SU-DHL-6 (cell line): Measurements from ENCODE around the gene GSN.

Source experiments
- H2AFZ ChIP-seq: fragments of 200-600 bp; sonication (generic); 2 replicates; pipeline ENCODE4 v1.6.1; 2014; ENCODE audit warnings: low read depth, mild to moderate bottlenecking, moderate library complexity, mixed read lengths, antibody characterized with exemption, low read length; ENCODE audit not compliant: severe bottlenecking
- H3F3A ChIP-seq: fragments of 200-600 bp; shearing (Covaris generic); 2 replicates; pipeline ENCODE4 v1.6.0; 2016; ENCODE audit warnings: antibody characterized with exemption, mild to moderate bottlenecking; ENCODE audit not compliant: insufficient read depth
- H3K27ac ChIP-seq: fragments of 200-600 bp; sonication (generic); 2 replicates; pipeline ENCODE4 v1.5.1; 2016; ENCODE audit warnings: low read depth, mild to moderate bottlenecking, low read length, moderate library complexity, mixed read lengths
- H3K27me3 ChIP-seq: fragments of 200-600 bp; sonication (generic), shearing (Covaris generic); 2 replicates; pipeline ENCODE4 v1.6.0; 2014; ENCODE audit warnings: mild to moderate bottlenecking, low read length
- H3K36me3 ChIP-seq: fragments of 200-600 bp; sonication (generic); 2 replicates; pipeline ENCODE4 v1.6.1; 2014; ENCODE audit warnings: mild to moderate bottlenecking, low read length, mixed read lengths
- H3K4me2 ChIP-seq: fragments of 300-600, 200-600 bp; shearing (Covaris generic), sonication (generic); 2 replicates; pipeline ENCODE4 v1.6.0; 2014; ENCODE audit warnings: low read length, low read depth, mild to moderate bottlenecking; ENCODE audit not compliant: poor library complexity, severe bottlenecking
- H3K4me3 ChIP-seq: fragments of 200-600 bp; sonication (generic); 2 replicates; pipeline ENCODE4 v1.5.1; 2014; ENCODE audit warnings: antibody characterized with exemption, low read length, mild to moderate bottlenecking, mixed read lengths; ENCODE audit not compliant: insufficient read depth, poor library complexity, severe bottlenecking
- H3K79me2 ChIP-seq: fragments of 200-600 bp; sonication (generic); 2 replicates; pipeline ENCODE4 v1.6.1; 2014; ENCODE audit warnings: mild to moderate bottlenecking, low read length, moderate library complexity; ENCODE audit not compliant: insufficient read depth
- H3K9ac ChIP-seq: fragments of 200-600 bp; sonication (generic); 2 replicates; pipeline ENCODE4 v1.7.0; 2014; ENCODE audit warnings: mild to moderate bottlenecking, low read length
- H3K9me2 ChIP-seq: fragments of 200-600 bp; sonication (generic); replicated peaks from 2 replicates; pipeline ENCODE4 v1.6.1; 2014; ENCODE audit warnings: low read length; ENCODE audit not compliant: insufficient read depth
- H3K9me3 ChIP-seq: fragments of 200-600 bp; sonication (generic); 2 replicates; pipeline ENCODE4 v1.6.1; 2014; ENCODE audit warnings: low read length, mixed read lengths; ENCODE audit not compliant: insufficient read depth
- H4K20me1 ChIP-seq: fragments of 200-600 bp; sonication (generic); 2 replicates; pipeline ENCODE4 v1.6.1; 2014; ENCODE audit warnings: low read depth, mild to moderate bottlenecking, antibody characterized with exemption, low read length, moderate library complexity, mixed read lengths
- EZH2phosphoT487 ChIP-seq: fragments of 200-600 bp; sonication (generic), shearing (Covaris generic); conservative IDR thresholded peaks from 2 replicates; pipeline ENCODE4 v1.6.1; 2018; ENCODE audit warnings: mild to moderate bottlenecking, antibody characterized with exemption, low read length, moderate library complexity, mixed read lengths
- TF ChIP-seq, protein P1 (sequence below): fragments of 200-600 bp; sonication (generic); IDR thresholded peaks from one replicate; pipeline ENCODE4 v1.5.1; 2017; ENCODE audit warnings: antibody characterized with exemption, mild to moderate bottlenecking, low read length, moderate library complexity; ENCODE audit not compliant: insufficient read depth, poor library complexity, severe bottlenecking

The GSN gene

DNA sequence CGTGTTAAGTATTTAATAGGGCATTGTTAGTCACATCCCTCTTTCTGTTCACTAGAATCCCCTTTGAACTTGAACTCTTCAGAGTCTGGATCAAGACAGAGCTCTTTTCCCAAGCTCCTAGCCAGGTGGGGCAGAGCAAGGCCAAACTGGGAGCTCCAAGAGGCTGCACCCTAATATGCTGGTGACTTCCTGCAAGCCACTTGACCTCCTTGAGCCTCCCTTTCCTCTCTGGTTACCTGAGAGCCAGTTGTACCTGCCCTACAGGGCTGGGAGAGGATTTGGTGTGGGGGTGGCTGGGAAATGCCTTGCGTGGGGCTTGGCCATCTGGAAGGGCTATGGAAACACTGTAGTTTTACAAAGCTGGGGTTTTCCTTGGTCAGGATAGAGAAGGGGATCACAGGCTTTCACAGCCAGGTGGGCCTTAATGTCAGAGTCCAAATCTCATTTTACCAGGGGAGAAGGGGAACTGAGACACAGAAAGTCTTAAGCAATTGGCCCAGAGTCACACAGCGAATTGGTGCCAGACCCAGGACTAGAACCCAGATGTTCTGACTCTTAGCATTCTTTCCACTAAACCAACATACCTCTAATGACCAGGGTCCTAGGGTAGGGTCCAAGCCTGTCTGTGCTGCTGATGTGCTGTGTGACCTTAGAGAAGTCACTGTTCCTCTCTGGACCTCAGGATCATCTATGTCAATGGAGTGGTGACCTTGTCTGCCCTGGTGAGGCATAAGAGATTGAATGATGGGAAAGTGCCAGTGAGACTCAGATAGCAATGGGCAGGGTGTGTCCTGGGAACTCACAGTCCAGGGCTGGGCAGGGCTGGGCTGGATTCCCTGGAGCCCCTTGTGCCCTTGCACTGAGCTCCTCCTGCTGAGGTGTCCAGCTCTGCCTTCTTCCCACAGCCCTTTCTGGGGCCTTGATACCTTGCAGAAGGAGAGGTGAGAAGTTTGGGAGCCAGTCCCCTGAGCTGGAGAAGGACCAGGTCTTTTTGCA is 35.8 kb downstream of the GSN start:
- H3K27ac ChIP-seq, result no peak overlapping the region
- no peaks in the 10 kb centered on the region for H3F3A ChIP-seq
- no peaks in the 10 kb centered on the region for H3K27me3 ChIP-seq
- no peaks in the 10 kb centered on the region for H3K36me3 ChIP-seq
- H2AFZ ChIP-seq, result no peak overlapping the region
- H3K79me2 ChIP-seq, result no peaks in the 10 kb centered on the region
- H3K4me3 ChIP-seq, result no peak overlapping the region
- H3K9ac ChIP-seq, result no peak overlapping the region
- no peaks in the 10 kb centered on the region for H3K9me2 ChIP-seq
- H3K4me2 ChIP-seq, result no peak overlapping the region
- no peaks in the 10 kb centered on the region for H3K9me3 ChIP-seq
- no peak for TF ChIP-seq EZH2phosphoT487
- TF ChIP-seq, protein P1, sequence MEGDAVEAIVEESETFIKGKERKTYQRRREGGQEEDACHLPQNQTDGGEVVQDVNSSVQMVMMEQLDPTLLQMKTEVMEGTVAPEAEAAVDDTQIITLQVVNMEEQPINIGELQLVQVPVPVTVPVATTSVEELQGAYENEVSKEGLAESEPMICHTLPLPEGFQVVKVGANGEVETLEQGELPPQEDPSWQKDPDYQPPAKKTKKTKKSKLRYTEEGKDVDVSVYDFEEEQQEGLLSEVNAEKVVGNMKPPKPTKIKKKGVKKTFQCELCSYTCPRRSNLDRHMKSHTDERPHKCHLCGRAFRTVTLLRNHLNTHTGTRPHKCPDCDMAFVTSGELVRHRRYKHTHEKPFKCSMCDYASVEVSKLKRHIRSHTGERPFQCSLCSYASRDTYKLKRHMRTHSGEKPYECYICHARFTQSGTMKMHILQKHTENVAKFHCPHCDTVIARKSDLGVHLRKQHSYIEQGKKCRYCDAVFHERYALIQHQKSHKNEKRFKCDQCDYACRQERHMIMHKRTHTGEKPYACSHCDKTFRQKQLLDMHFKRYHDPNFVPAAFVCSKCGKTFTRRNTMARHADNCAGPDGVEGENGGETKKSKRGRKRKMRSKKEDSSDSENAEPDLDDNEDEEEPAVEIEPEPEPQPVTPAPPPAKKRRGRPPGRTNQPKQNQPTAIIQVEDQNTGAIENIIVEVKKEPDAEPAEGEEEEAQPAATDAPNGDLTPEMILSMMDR, result no peak
- H4K20me1 ChIP-seq, result no peaks in the 10 kb centered on the region

DNA sequence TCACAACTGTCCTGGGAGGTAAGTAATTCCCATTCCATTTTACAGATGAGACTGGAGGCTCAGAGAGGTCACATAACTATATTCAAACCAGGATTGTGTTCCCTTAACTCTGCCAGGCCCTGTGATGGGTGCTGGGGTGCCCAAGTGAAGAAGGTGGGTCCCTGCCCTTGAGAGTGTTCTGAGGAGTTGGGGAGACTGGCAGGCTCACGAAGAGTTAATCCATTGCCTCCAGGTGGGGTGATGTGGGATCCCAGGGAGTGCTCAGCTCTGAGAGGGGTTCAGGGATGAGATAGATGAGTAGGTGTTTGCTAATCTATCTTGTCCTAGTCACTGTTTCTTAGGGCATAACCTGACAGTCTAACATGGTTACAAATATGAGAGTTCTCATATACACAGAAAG is 36.7 kb downstream of the GSN start:
- no peak overlapping the region for H3K4me2 ChIP-seq
- no peaks in the 10 kb centered on the region for H3K9me3 ChIP-seq
- no peaks in the 10 kb centered on the region for H4K20me1 ChIP-seq
- no peaks in the 10 kb centered on the region for H3F3A ChIP-seq
- H3K4me3 ChIP-seq, result no peak overlapping the region
- no peaks in the 10 kb centered on the region for H3K9me2 ChIP-seq
- H3K36me3 ChIP-seq, result no peaks in the 10 kb centered on the region
- H3K79me2 ChIP-seq, result no peaks in the 10 kb centered on the region
- no peak overlapping the region for H3K27ac ChIP-seq
- H3K27me3 ChIP-seq, result no peaks in the 10 kb centered on the region
- TF ChIP-seq EZH2phosphoT487, result no peak
- TF ChIP-seq, protein P1, result no peak
- H2AFZ ChIP-seq, result no peak overlapping the region
- no peak overlapping the region for H3K9ac ChIP-seq

DNA sequence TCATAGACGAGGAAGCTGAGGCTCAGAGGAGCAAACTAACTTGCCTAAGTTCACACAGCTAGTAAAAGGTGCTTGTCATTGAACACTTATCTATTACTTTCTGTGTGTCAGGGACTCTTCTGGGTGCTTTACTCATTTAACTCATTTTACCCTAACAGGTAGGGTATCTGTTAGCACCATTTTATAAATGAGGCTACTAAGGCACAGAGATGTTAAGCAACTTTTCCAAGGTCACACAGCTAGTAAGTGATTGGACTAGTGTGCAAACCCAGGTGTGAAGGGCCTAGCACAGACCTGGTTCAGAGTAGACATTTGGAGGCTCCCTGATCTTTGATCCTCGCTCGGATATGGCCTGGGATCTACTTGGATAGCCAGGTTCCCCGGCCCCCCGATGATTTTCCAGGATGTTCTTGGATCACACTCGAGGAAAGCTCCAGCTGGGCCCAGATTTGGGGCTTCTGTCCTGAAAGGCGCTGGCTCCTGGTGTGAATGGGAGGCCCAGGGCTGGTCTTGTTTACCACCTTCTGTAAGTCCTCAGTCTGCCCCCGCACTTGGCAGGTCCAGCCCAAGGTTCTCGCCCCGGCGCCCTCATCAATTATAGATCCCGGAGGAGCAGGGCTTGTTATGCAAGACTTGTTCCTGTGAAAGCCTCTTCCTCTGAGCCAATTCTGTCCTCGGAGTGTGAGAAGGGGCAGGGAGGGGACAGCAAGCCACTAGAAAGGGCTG is 37.5 kb downstream of the GSN start:
- Histone ChIP-seq H3K4me2 (no peak overlapping the region), H3F3A (no peaks in the 10 kb centered on the region), H3K79me2 (no peaks in the 10 kb centered on the region), H3K27me3 (no peaks in the 10 kb centered on the region), H3K9ac (no peak overlapping the region), H3K27ac (no peak overlapping the region), H4K20me1 (no peaks in the 10 kb centered on the region), H3K9me3 (no peaks in the 10 kb centered on the region), H3K9me2 (no peaks in the 10 kb centered on the region), H2AFZ (no peak overlapping the region), H3K36me3 (no peaks in the 10 kb centered on the region), H3K4me3 (no peak overlapping the region)
- TF ChIP-seq, protein P1, result no peak
- no peak for TF ChIP-seq EZH2phosphoT487
